ENCODE measurements around the gene UTS2B. TPM values are rescaled to one million over a fixed set of nuclear protein-coding genes. Genes with fewer than 3 reads are reported as not detected.

UTS2B gene
- total RNA-seq, 2 experiments from 2014 or later = not detected

GRCh38 chr3:191327526-191327925, 2.8 kb downstream of the UTS2B start:
- ATAC-seq (no peak), DNase-seq (no peak)
- Mint-ChIP-seq H3K4me3 (no peak overlapping the region), H3K9me3 (ENCODE audit: low read depth) (no peaks in the 10 kb centered on the region), H3K27me3 (peaks cover 18% of the 10 kb centered on the region), H3K27ac (no peak overlapping the region), H3K4me1 (peaks cover 16% of the 10 kb centered on the region), H3K36me3 (peaks cover 2% of the 10 kb centered on the region)
- CTCF ChIA-PET = no interaction called here

GRCh38 chr3:191324936-191325335, 5.4 kb downstream of the UTS2B start:
- DNase-seq (no peak), ATAC-seq (no peak)
- no peak overlapping the region for H3K4me3 Mint-ChIP-seq
- H3K4me1 Mint-ChIP-seq = peaks cover 7% of the 10 kb centered on the region
- H3K36me3 Mint-ChIP-seq = no peaks in the 10 kb centered on the region
- H3K9me3 Mint-ChIP-seq (ENCODE audit: low read depth) = no peaks in the 10 kb centered on the region
- peaks cover 8% of the 10 kb centered on the region for H3K27me3 Mint-ChIP-seq
- H3K27ac Mint-ChIP-seq = no peak overlapping the region
- CTCF ChIA-PET = no interaction called here

- no peaks in the 10 kb centered on the region for H3K4me1 Mint-ChIP-seq
Measured at GRCh38 chr3:191321019-191321767, 9.1 kb downstream of the UTS2B start.

GRCh38 chr3:191320316-191320715, 10.0 kb downstream of the UTS2B start:
- Mint-ChIP-seq H3K27me3 (no peaks in the 10 kb centered on the region), H3K36me3 (no peaks in the 10 kb centered on the region), H3K4me1 (no peaks in the 10 kb centered on the region), H3K4me3 (no peak overlapping the region), H3K27ac (no peak overlapping the region), H3K9me3 (ENCODE audit: low read depth) (peaks cover 3% of the 10 kb centered on the region)
- CTCF ChIA-PET = no interaction called here
- no peak for ATAC-seq
- DNase-seq = no peak

More at GRCh38 chr3:191321019-191321767, 9.1 kb downstream of the UTS2B start:
- CTCF ChIA-PET = no interaction called here
- H3K9me3 Mint-ChIP-seq (ENCODE audit: low read depth) = peaks cover 3% of the 10 kb centered on the region
- H3K36me3 Mint-ChIP-seq = no peaks in the 10 kb centered on the region
- DNase-seq (no peak), ATAC-seq (no peak)
- H3K27ac Mint-ChIP-seq = no peak overlapping the region
- no peaks in the 10 kb centered on the region for H3K27me3 Mint-ChIP-seq
- no peak overlapping the region for H3K4me3 Mint-ChIP-seq

GRCh38 chr3:191316876-191317603, 13.3 kb downstream of the UTS2B start:
- Mint-ChIP-seq H3K4me1 (no peaks in the 10 kb centered on the region), H3K9me3 (ENCODE audit: low read depth) (peaks cover 3% of the 10 kb centered on the region), H3K4me3 (no peak overlapping the region), H3K27me3 (no peaks in the 10 kb centered on the region), H3K36me3 (no peaks in the 10 kb centered on the region), H3K27ac (no peak overlapping the region)
- no peak for ATAC-seq
- DNase-seq = no peak
- CTCF ChIA-PET = no interaction called here

- ATAC-seq (no peak), DNase-seq (no peak)
- H3K9me3 Mint-ChIP-seq (ENCODE audit: low read depth) = peaks cover 3% of the 10 kb centered on the region
- H3K36me3 Mint-ChIP-seq = no peaks in the 10 kb centered on the region
- no peaks in the 10 kb centered on the region for H3K4me1 Mint-ChIP-seq
- no peak overlapping the region for H3K27ac Mint-ChIP-seq
- CTCF ChIA-PET = no interaction called here
- no peak overlapping the region for H3K4me3 Mint-ChIP-seq
- no peaks in the 10 kb centered on the region for H3K27me3 Mint-ChIP-seq
Measured at GRCh38 chr3:191314109-191314728, 16.1 kb downstream of the UTS2B start.

- Mint-ChIP-seq H3K9me3 (ENCODE audit: low read depth) (peaks cover 3% of the 10 kb centered on the region), H3K4me1 (no peaks in the 10 kb centered on the region), H3K27ac (no peak overlapping the region), H3K27me3 (no peaks in the 10 kb centered on the region), H3K4me3 (no peak overlapping the region), H3K36me3 (no peaks in the 10 kb centered on the region)
- no peak for ATAC-seq
- no peak for DNase-seq
- CTCF ChIA-PET = no interaction called here
Measured at GRCh38 chr3:191313296-191313695, 17.0 kb downstream of the UTS2B start.

- DNase-seq (no peak), ATAC-seq (no peak)
- no peaks in the 10 kb centered on the region for H3K36me3 Mint-ChIP-seq
- no peak overlapping the region for H3K27ac Mint-ChIP-seq
- no peaks in the 10 kb centered on the region for H3K9me3 Mint-ChIP-seq (ENCODE audit: low read depth)
- H3K27me3 Mint-ChIP-seq = no peaks in the 10 kb centered on the region
- CTCF ChIA-PET = no interaction called here
- H3K4me3 Mint-ChIP-seq = no peak overlapping the region
- no peaks in the 10 kb centered on the region for H3K4me1 Mint-ChIP-seq
Measured at GRCh38 chr3:191307341-191307740, 23.0 kb downstream of the UTS2B start.

- H3K27ac Mint-ChIP-seq = no peak overlapping the region
- CTCF ChIA-PET = no interaction called here
- DNase-seq (no peak), ATAC-seq (no peak)
- H3K4me3 Mint-ChIP-seq = no peak overlapping the region
- no peaks in the 10 kb centered on the region for H3K36me3 Mint-ChIP-seq
- peaks cover 2% of the 10 kb centered on the region for H3K9me3 Mint-ChIP-seq (ENCODE audit: low read depth)
- no peaks in the 10 kb centered on the region for H3K4me1 Mint-ChIP-seq
- H3K27me3 Mint-ChIP-seq = no peaks in the 10 kb centered on the region
Measured at GRCh38 chr3:191306428-191306827, 23.9 kb downstream of the UTS2B start.

GRCh38 chr3:191303596-191303995, 26.7 kb downstream of the UTS2B start:
- Mint-ChIP-seq H3K27ac (no peak overlapping the region), H3K4me3 (no peak overlapping the region), H3K27me3 (no peaks in the 10 kb centered on the region), H3K9me3 (ENCODE audit: low read depth) (peaks cover 2% of the 10 kb centered on the region), H3K4me1 (no peaks in the 10 kb centered on the region), H3K36me3 (no peaks in the 10 kb centered on the region)
- DNase-seq = no peak
- no peak for ATAC-seq
- CTCF ChIA-PET = no interaction called here

GRCh38 chr3:191302451-191302850, 27.9 kb downstream of the UTS2B start:
- CTCF ChIA-PET = no interaction called here
- no peak for DNase-seq
- no peaks in the 10 kb centered on the region for H3K36me3 Mint-ChIP-seq
- peaks cover 2% of the 10 kb centered on the region for H3K9me3 Mint-ChIP-seq (ENCODE audit: low read depth)
- no peak overlapping the region for H3K27ac Mint-ChIP-seq
- no peaks in the 10 kb centered on the region for H3K27me3 Mint-ChIP-seq
- ATAC-seq = no peak
- no peak overlapping the region for H3K4me3 Mint-ChIP-seq
- H3K4me1 Mint-ChIP-seq = no peaks in the 10 kb centered on the region

GRCh38 chr3:191301782-191302411, 28.4 kb downstream of the UTS2B start:
- no peaks in the 10 kb centered on the region for H3K36me3 Mint-ChIP-seq
- H3K4me1 Mint-ChIP-seq = no peaks in the 10 kb centered on the region
- ATAC-seq (no peak), DNase-seq (no peak)
- no peak overlapping the region for H3K4me3 Mint-ChIP-seq
- no peak overlapping the region for H3K27ac Mint-ChIP-seq
- H3K27me3 Mint-ChIP-seq = no peaks in the 10 kb centered on the region
- CTCF ChIA-PET = no interaction called here
- H3K9me3 Mint-ChIP-seq (ENCODE audit: low read depth) = peaks cover 2% of the 10 kb centered on the region

GRCh38 chr3:191301017-191301416, 29.3 kb downstream of the UTS2B start:
- DNase-seq = no peak
- Mint-ChIP-seq H3K4me1 (no peaks in the 10 kb centered on the region), H3K27me3 (no peaks in the 10 kb centered on the region), H3K36me3 (no peaks in the 10 kb centered on the region), H3K4me3 (no peak overlapping the region), H3K9me3 (ENCODE audit: low read depth) (peaks cover 2% of the 10 kb centered on the region), H3K27ac (no peak overlapping the region)
- CTCF ChIA-PET = no interaction called here
- no peak for ATAC-seq

- H3K36me3 Mint-ChIP-seq = no peaks in the 10 kb centered on the region
- H3K4me1 Mint-ChIP-seq = no peaks in the 10 kb centered on the region
- no peak overlapping the region for H3K4me3 Mint-ChIP-seq
- H3K9me3 Mint-ChIP-seq (ENCODE audit: low read depth) = peaks cover 2% of the 10 kb centered on the region
- DNase-seq (no peak), ATAC-seq (no peak)
- H3K27ac Mint-ChIP-seq = no peak overlapping the region
- CTCF ChIA-PET = no interaction called here
- H3K27me3 Mint-ChIP-seq = no peaks in the 10 kb centered on the region
Measured at GRCh38 chr3:191300422-191300821, 29.9 kb downstream of the UTS2B start.

Measured in activated CD8-positive, alpha-beta memory T cell treated with anti-CD3 and anti-CD28 coated beads, Interleukin-2, amount 10 ng/mL, durations not matched to agents 7 days and 5 days (primary cell).